PFSK-1 (cell line): ENCODE results near the gene OSBPL10.

Experiments used
- POLR2AphosphoS5 ChIP-seq: IDR thresholded peaks from 2 replicates; pipeline ENCODE4 v1.6.1; 2012; ENCODE audit warnings: low read depth, mild to moderate bottlenecking, control low read depth, low read length, moderate library complexity
- SIN3A ChIP-seq: IDR thresholded peaks from 2 replicates; pipeline ENCODE4 v1.6.1; 2012; ENCODE audit warnings: mild to moderate bottlenecking, low read length, moderate library complexity, borderline replicate concordance; ENCODE audit not compliant: insufficient read depth
- TAF1 ChIP-seq: IDR thresholded peaks from 2 replicates; pipeline ENCODE4 v1.6.1; 2012; ENCODE audit warnings: low read length, control low read depth, borderline replicate concordance; ENCODE audit not compliant: insufficient read depth
- TF ChIP-seq, protein P1 (sequence below), 2 experiments: IDR thresholded peaks; 2 replicates each; pipeline versions ENCODE4 v1.6.1 to v1.8.0; 2011 to 2012; ENCODE audit warnings: low read depth in 2 of 2, low read length in 2 of 2, control low read depth in 1 of 2, inconsistent platforms in 1 of 2, mild to moderate bottlenecking in 1 of 2, moderate library complexity in 1 of 2; ENCODE audit not compliant: insufficient read depth in 1 of 2

DNA sequence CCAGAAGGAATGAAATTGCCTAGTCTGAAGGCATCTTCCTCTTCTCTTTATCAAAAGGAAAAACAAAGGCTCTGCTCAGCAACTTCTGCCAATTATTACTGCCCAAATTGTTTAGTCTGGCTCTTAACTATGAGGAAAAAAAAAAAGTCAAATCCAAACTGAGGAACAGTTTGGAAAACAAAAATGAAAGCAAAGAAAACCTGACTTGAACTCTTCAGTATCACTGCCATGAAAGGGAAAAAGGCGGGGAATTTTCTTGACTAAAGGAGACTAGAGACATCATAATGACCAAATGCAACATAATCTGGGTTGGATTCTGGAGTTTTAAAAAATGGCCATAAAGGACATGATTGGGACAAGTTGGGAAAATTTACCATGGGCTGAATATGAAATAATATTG, 292.1 kb downstream of the OSBPL10 start:
- TF ChIP-seq TAF1: no peak
- TF ChIP-seq, protein P1, sequence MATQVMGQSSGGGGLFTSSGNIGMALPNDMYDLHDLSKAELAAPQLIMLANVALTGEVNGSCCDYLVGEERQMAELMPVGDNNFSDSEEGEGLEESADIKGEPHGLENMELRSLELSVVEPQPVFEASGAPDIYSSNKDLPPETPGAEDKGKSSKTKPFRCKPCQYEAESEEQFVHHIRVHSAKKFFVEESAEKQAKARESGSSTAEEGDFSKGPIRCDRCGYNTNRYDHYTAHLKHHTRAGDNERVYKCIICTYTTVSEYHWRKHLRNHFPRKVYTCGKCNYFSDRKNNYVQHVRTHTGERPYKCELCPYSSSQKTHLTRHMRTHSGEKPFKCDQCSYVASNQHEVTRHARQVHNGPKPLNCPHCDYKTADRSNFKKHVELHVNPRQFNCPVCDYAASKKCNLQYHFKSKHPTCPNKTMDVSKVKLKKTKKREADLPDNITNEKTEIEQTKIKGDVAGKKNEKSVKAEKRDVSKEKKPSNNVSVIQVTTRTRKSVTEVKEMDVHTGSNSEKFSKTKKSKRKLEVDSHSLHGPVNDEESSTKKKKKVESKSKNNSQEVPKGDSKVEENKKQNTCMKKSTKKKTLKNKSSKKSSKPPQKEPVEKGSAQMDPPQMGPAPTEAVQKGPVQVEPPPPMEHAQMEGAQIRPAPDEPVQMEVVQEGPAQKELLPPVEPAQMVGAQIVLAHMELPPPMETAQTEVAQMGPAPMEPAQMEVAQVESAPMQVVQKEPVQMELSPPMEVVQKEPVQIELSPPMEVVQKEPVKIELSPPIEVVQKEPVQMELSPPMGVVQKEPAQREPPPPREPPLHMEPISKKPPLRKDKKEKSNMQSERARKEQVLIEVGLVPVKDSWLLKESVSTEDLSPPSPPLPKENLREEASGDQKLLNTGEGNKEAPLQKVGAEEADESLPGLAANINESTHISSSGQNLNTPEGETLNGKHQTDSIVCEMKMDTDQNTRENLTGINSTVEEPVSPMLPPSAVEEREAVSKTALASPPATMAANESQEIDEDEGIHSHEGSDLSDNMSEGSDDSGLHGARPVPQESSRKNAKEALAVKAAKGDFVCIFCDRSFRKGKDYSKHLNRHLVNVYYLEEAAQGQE (IDR thresholded peaks at IDR 0.05; ENCODE audit: insufficient read depth in 1 of 2, low read depth in 2 of 2, low read length in 2 of 2): no peak
- no peak for TF ChIP-seq POLR2AphosphoS5
- no peak for TF ChIP-seq SIN3A
